GM19455 (cell line): ENCODE data around the gene CUBN.
A peak's percentile ranks its signal among the peaks of the same experiment; 100 is the strongest.

Experiments
- ATAC-seq: cut with Tn5 transposase; IDR thresholded peaks from one replicate; pipeline ENCODE4 v1.9.1; 2021; ENCODE audit not compliant: unreplicated experiment

CUBN gene

GRCh38 chr10:16799621-16800020 is 330.0 kb downstream of the CUBN start:
- peak; percentile 79 for ATAC-seq

GRCh38 chr10:16798571-16798970 is 331.0 kb downstream of the CUBN start:
- no peak for ATAC-seq

GRCh38 chr10:16795410-16796073 is 334.1 kb downstream of the CUBN start:
- ATAC-seq, result no peak

- ATAC-seq, result no peak
Measured at GRCh38 chr10:16794005-16794404, 335.6 kb downstream of the CUBN start.

DNA sequence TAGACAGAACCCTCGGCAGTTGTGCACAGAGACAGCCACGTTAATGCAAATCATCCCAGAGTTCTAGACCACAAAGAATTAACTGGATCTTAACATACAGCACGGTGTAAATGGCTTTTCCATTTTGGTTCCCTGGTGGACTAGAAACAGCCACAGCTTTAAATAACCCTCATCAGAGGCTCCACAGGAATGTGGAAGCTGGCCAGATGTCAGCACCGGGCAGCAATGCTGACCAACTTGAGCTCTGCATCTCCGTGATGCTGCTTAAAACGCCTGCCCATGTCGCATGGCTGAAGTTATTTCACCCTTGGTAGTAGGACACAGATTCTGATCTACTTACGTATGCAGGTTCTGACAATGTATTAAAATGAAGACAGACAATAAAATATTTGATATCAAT is 336.9 kb downstream of the CUBN start:
- no peak for ATAC-seq

DNA sequence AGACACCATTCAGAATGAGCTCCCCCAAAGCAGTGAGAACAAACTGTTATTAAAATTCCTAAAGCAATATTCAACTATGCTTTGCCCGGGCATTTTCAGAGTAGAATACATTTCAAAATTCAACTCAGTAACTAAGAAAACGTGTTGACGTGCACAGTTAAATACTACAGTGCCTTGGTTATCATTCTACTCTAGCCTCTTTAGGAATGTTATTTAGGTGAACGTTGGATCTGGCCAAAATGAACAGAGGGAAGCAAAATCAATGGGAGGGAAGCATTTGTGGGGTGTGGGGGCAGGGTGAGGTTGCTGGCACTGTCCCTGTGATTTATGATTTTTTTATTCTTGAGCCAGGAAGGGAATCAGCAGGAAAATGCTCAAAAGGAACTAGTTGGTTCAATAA is 339.8 kb downstream of the CUBN start:
- no peak for ATAC-seq

- no peak for ATAC-seq
Measured at GRCh38 chr10:16789261-16789660, 340.4 kb downstream of the CUBN start.

- ATAC-seq, result no peak
Measured at GRCh38 chr10:16788778-16789177, 340.8 kb downstream of the CUBN start.

DNA sequence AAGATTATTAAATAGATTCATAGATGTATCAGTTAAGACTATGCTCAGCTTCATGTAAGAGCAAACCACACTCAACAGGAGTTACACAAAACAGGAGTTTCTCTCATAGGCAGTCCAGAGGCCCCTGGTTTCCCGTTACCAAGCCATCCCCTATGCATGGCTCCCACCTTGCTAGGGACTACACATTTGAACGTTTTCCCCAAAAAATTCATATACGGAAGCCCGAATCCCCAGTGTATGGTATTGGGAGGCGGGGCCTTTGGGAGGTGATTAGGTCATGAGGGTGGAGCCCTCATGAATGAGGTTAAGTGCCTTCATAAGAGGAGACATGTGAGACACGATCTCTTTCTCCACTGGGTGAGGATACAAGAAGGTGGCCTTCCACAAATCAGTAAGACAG is 341.5 kb downstream of the CUBN start:
- no peak for ATAC-seq

GRCh38 chr10:16787361-16787791 is 342.2 kb downstream of the CUBN start:
- no peak for ATAC-seq

GRCh38 chr10:16780338-16780880 is 349.2 kb downstream of the CUBN start:
- no peak for ATAC-seq

DNA sequence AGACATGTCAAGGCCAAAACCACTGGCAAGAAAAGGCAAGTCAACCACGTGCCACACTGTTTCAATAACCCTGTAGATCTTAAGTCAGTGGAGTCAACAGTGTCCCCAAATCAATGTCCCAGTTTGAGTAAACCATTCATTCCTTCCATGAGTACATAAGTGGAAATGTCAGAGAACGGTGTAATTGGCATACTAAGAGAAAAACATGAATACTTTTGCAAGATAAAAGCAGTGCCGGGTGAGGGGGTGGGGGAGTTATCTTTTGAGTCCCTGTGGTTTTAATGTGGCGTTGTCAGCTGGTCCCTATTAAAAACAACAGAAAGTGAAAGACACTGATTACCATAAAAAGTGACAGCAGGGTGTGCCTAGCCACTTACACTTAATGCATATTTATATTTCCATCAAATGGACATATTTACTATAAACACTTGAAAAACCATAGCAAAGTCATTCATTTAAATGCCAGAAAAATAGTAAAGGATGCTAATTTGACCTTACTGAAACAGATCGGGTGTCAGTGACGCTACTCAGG is 350.2 kb downstream of the CUBN start:
- ATAC-seq, result peak; percentile 62

DNA sequence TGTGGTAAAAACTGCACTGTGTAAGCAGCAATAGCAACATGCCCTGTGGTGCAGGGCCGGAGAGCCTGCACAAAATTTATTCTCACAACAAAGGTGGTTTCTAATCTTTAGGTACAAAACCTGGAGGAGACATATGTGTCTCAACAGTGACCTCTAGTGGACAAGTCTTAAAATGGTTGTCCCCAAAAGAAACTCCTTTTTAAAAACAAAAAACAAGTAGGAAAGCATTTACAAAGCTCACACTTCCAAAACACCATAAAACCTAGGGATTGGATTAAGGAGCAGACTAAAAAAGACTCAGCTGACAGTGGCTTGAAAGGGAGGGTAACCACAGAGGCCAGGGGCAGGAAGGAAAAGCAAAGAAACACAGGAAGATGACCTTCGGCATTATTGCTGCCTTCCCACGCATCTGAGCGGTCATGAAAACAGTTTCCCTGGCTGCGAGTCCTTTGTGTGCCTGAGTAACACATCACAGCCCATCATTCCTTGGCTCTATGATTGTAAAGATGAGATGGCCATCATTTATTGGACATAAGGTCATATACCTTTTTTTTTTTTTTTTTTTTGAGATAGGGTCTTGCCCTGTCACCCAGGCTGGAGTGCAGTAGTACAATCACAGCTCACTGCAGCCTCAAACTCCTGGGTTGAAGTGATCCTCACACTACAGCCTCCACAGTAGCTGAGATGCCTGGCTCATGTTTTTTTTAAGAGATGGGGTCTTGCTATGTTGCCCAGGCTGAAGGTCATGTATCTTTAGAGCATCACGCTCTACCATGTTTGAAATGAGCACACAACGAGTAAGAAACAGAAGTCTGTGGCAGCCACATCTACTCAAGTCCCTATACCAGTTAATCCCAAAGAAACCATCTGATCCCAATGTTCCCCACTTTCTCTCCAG is 351.9 kb downstream of the CUBN start:
- ATAC-seq, result no peak

GRCh38 chr10:16776896-16777295 is 352.7 kb downstream of the CUBN start:
- ATAC-seq, result no peak
